ENCODE data around the gene SCUBE1.

DNA sequence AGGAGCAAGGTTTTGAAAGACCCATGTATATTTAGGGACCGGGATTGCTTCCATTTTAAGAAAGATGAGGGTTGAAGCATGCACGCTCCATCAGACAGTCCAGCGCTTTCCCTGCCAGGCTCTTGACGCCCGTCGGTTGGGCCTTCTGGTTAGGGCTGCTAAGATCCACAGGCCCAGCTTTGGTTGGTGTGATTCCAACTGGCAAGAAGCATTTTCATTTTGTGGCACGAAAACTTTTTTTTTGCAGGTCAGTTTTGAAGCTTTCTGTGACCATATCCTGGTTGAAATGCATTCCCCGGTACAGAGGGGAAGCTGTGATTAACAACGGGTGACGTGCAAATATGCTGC is 34.4 kb upstream of the SCUBE1 start:
- TF ChIP-seq POLR2AphosphoS5 (IDR thresholded peaks at IDR 0.05): no peak
- TF ChIP-seq, protein P1, sequence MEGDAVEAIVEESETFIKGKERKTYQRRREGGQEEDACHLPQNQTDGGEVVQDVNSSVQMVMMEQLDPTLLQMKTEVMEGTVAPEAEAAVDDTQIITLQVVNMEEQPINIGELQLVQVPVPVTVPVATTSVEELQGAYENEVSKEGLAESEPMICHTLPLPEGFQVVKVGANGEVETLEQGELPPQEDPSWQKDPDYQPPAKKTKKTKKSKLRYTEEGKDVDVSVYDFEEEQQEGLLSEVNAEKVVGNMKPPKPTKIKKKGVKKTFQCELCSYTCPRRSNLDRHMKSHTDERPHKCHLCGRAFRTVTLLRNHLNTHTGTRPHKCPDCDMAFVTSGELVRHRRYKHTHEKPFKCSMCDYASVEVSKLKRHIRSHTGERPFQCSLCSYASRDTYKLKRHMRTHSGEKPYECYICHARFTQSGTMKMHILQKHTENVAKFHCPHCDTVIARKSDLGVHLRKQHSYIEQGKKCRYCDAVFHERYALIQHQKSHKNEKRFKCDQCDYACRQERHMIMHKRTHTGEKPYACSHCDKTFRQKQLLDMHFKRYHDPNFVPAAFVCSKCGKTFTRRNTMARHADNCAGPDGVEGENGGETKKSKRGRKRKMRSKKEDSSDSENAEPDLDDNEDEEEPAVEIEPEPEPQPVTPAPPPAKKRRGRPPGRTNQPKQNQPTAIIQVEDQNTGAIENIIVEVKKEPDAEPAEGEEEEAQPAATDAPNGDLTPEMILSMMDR (IDR thresholded peaks at IDR 0.05): no peak
- TF ChIP-seq POLR2A (IDR thresholded peaks at IDR 0.05): no peak
